Liver (tissue), 9 donors: Measurements from ENCODE around the gene EHD2. TPM values are rescaled to one million over a fixed set of nuclear protein-coding genes. Genes with fewer than 3 reads are reported as not detected.

Experiments
- DNase-seq: peaks from one replicate; pipeline ENCODE4 v3.0.0-alpha.2; 2017; ENCODE audit warnings: low spot score
- H3K27ac ChIP-seq, 2 donors: one replicate each; pipeline ENCODE4 v1.7.0; 2013; ENCODE audit warnings: inconsistent platforms in 2 of 2, low read length in 2 of 2, control low read depth in 1 of 2, low read depth in 1 of 2, mild to moderate bottlenecking in 1 of 2
- H3K27me3 ChIP-seq, 4 donors: one replicate each; pipeline versions ENCODE4 v1.6.1 to v1.7.0; 2013; ENCODE audit warnings: low read length in 3 of 4, inconsistent platforms in 1 of 4, mild to moderate bottlenecking in 1 of 4, moderate library complexity in 1 of 4; ENCODE audit not compliant: control insufficient read depth in 4 of 4, insufficient read depth in 4 of 4
- H3K36me3 ChIP-seq, 4 donors: one replicate each; pipeline versions ENCODE4 v1.6.1 to v1.7.0; 2013; ENCODE audit warnings: low read length in 3 of 4, mild to moderate bottlenecking in 3 of 4, low read depth in 1 of 4, moderate library complexity in 1 of 4; ENCODE audit not compliant: control insufficient read depth in 4 of 4, insufficient read depth in 3 of 4
- H3K4me1 ChIP-seq, 4 donors: one replicate each; pipeline versions ENCODE4 v1.6.1 to v1.7.0; 2013; ENCODE audit warnings: low read length in 3 of 4, mild to moderate bottlenecking in 3 of 4, moderate library complexity in 1 of 4; ENCODE audit not compliant: control insufficient read depth in 4 of 4, insufficient read depth in 4 of 4
- H3K4me3 ChIP-seq, 3 donors: one replicate each; pipeline versions ENCODE4 v1.6.1 to v1.7.0; 2013; ENCODE audit warnings: low read length in 3 of 3, control low read depth in 1 of 3, low read depth in 1 of 3, mild to moderate bottlenecking in 1 of 3
- H3K9ac ChIP-seq, 2 donors: one replicate each; pipeline ENCODE4 v1.7.0; 2013; ENCODE audit warnings: low read length in 2 of 2, mild to moderate bottlenecking in 2 of 2, moderate library complexity in 2 of 2, control low read depth in 1 of 2, low read depth in 1 of 2
- H3K9me3 ChIP-seq, 4 donors: one replicate each; pipeline versions ENCODE4 v1.6.1 to v1.7.0; 2013; ENCODE audit warnings: low read length in 3 of 4; ENCODE audit not compliant: control insufficient read depth in 4 of 4
- ATF3 ChIP-seq: IDR thresholded peaks from 2 replicates; pipeline ENCODE4 v1.6.1; 2016; ENCODE audit warnings: antibody characterized with exemption
- FOXA1 ChIP-seq: IDR thresholded peaks from 2 replicates; pipeline ENCODE4 v1.6.1; 2016; ENCODE audit warnings: antibody characterized with exemption
- GABPA ChIP-seq, 2 donors: IDR thresholded peaks in 1 of 2; conservative IDR thresholded peaks in 1 of 2; 2 replicates each; pipeline ENCODE4 v1.6.1; 2016; ENCODE audit warnings: antibody characterized with exemption in 2 of 2, mild to moderate bottlenecking in 1 of 2, moderate library complexity in 1 of 2
- JUND ChIP-seq, 2 donors: IDR thresholded peaks; 2 replicates each; pipeline ENCODE4 v1.6.1; 2016; ENCODE audit warnings: antibody characterized with exemption in 2 of 2
- MAX ChIP-seq: IDR thresholded peaks from 2 replicates; pipeline ENCODE4 v1.6.1; 2016; ENCODE audit warnings: antibody characterized with exemption
- NR2F2 ChIP-seq: IDR thresholded peaks from 2 replicates; pipeline ENCODE4 v1.6.1; 2016; ENCODE audit warnings: antibody characterized with exemption
- RAD21 ChIP-seq, 2 donors: IDR thresholded peaks; 2 replicates each; pipeline ENCODE4 v1.6.1; 2016; ENCODE audit warnings: antibody characterized with exemption in 2 of 2, mild to moderate bottlenecking in 2 of 2
- RXRA ChIP-seq, 2 donors: IDR thresholded peaks; 2 replicates each; pipeline ENCODE4 v1.6.1; 2017 to 2018; ENCODE audit warnings: antibody characterized with exemption in 2 of 2, mild to moderate bottlenecking in 1 of 2
- YY1 ChIP-seq: IDR thresholded peaks from 2 replicates; pipeline ENCODE4 v1.6.1; 2016; ENCODE audit warnings: antibody characterized with exemption, mild to moderate bottlenecking
- WGBS: extraction: QIAGEN DNeasy Blood & Tissue Kit; methylation state at CpG from one replicate; pipeline ENCODE4 v1.1.7; 2013; 5-methylcytosine and 5-hydroxymethylcytosine counted together
- polyA plus RNA-seq, 2 donors: library from polyadenylated mRNA; stranded (reverse) in 1 of 2; unstranded in 1 of 2; fragments of 200-250 nt in 1 of 2; fragments of >200 nt in 1 of 2; fragmentation: Nextera tagmentation in 1 of 2; extraction: Ambion mirVana in 1 of 2; gene quantifications; one replicate each; pipeline versions ENCODE4 v1.2.1 to v1.2.3, GENCODE V29; 2013 to 2015
- total RNA-seq, 2 donors: library from RNA; depleted of rRNA; stranded (reverse); fragments of >200 nt; gene quantifications; one replicate each; pipeline ENCODE4 v1.2.3, GENCODE V29; 2014
- TF ChIP-seq, protein P1 (sequence below): IDR thresholded peaks from 2 replicates; pipeline ENCODE4 v1.6.1; 2016; ENCODE audit warnings: antibody characterized with exemption
- TF ChIP-seq, protein P2 (sequence below): IDR thresholded peaks from 2 replicates; pipeline ENCODE4 v1.6.1; 2016; ENCODE audit warnings: antibody characterized with exemption, mild to moderate bottlenecking
- TF ChIP-seq, protein P3 (sequence below): fragments of 150-350 bp; IDR thresholded peaks from 2 replicates; pipeline ENCODE4 v1.5.1; 2017; ENCODE audit warnings: improper control_type of control experiment, low read depth, low read length; ENCODE audit not compliant: missing input control
- donor health status: healthy.
- donor health status: healthy.
- donor health status: healthy.
- donor health status: healthy.
- donor health status: healthy.

Gene EHD2
- total and polyA plus RNA-seq, 4 donors: 3.2 to 7.9 (median 5.8) TPM

DNA sequence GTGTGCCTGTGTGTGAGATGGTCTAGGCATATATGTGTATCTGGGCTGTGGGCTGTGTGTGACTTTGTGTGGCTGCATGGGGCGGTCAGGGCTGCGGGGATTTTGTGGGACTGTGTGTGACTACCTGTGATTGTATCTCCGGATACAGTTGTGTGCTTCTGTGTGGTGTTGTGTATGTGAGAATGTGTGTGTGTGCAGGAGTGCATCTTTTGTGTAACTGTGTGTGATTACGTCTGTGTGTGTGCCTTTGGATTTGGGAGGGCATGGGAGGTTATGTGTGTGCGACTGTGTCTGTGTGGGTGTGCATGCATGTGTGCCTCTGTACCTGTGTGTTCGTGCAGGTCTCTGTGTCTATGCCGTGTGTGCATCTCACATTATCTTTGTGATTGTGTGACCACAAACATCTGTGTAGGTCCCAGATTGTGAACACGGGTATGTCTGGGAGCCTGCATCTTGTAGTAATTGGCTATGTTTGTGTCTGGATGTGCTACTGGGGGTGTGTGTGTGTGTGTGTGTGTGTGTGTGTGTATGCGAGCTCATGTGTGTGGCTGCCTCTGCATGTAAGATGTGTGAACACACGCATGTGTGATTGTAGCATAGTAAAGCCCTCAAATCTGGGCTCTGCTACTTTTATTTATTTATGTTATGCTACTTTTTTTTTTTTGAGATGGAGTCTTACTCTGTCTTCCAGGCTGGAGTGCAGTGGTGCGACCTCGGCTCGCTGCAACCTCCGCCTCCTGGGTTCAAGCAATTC is 7.6 kb downstream of the EHD2 start:
- H3K27me3 ChIP-seq: peaks cover 0 to 2% (median 0%) of the 10 kb centered on the region in 4 donors
- peaks cover 0 to 3% (median 0%) of the 10 kb centered on the region in 4 donors for H3K36me3 ChIP-seq
- H3K27ac ChIP-seq: no peak overlapping the region
- H3K9ac ChIP-seq: no peak overlapping the region
- H3K4me3 ChIP-seq: no peak overlapping the region
- WGBS: 80% methylated on average over 14 of the region's 14 CpGs
- TF ChIP-seq, protein P1, sequence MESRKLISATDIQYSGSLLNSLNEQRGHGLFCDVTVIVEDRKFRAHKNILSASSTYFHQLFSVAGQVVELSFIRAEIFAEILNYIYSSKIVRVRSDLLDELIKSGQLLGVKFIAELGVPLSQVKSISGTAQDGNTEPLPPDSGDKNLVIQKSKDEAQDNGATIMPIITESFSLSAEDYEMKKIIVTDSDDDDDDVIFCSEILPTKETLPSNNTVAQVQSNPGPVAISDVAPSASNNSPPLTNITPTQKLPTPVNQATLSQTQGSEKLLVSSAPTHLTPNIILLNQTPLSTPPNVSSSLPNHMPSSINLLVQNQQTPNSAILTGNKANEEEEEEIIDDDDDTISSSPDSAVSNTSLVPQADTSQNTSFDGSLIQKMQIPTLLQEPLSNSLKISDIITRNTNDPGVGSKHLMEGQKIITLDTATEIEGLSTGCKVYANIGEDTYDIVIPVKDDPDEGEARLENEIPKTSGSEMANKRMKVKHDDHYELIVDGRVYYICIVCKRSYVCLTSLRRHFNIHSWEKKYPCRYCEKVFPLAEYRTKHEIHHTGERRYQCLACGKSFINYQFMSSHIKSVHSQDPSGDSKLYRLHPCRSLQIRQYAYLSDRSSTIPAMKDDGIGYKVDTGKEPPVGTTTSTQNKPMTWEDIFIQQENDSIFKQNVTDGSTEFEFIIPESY: no peak
- TF ChIP-seq, protein P2, sequence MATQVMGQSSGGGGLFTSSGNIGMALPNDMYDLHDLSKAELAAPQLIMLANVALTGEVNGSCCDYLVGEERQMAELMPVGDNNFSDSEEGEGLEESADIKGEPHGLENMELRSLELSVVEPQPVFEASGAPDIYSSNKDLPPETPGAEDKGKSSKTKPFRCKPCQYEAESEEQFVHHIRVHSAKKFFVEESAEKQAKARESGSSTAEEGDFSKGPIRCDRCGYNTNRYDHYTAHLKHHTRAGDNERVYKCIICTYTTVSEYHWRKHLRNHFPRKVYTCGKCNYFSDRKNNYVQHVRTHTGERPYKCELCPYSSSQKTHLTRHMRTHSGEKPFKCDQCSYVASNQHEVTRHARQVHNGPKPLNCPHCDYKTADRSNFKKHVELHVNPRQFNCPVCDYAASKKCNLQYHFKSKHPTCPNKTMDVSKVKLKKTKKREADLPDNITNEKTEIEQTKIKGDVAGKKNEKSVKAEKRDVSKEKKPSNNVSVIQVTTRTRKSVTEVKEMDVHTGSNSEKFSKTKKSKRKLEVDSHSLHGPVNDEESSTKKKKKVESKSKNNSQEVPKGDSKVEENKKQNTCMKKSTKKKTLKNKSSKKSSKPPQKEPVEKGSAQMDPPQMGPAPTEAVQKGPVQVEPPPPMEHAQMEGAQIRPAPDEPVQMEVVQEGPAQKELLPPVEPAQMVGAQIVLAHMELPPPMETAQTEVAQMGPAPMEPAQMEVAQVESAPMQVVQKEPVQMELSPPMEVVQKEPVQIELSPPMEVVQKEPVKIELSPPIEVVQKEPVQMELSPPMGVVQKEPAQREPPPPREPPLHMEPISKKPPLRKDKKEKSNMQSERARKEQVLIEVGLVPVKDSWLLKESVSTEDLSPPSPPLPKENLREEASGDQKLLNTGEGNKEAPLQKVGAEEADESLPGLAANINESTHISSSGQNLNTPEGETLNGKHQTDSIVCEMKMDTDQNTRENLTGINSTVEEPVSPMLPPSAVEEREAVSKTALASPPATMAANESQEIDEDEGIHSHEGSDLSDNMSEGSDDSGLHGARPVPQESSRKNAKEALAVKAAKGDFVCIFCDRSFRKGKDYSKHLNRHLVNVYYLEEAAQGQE: no peak
- TF ChIP-seq FOXA1 (no peak), NR2F2 (no peak), RAD21 (IDR thresholded peaks at IDR 0.05) (no peak), YY1 (no peak), GABPA (IDR thresholded peaks at IDR 0.05 in 1 of 2, conservative IDR thresholded peaks at IDR 0.05 in 1 of 2) (no peak), JUND (IDR thresholded peaks at IDR 0.05) (no peak), RXRA (IDR thresholded peaks at IDR 0.05) (no peak)
- TF ChIP-seq, protein P3, sequence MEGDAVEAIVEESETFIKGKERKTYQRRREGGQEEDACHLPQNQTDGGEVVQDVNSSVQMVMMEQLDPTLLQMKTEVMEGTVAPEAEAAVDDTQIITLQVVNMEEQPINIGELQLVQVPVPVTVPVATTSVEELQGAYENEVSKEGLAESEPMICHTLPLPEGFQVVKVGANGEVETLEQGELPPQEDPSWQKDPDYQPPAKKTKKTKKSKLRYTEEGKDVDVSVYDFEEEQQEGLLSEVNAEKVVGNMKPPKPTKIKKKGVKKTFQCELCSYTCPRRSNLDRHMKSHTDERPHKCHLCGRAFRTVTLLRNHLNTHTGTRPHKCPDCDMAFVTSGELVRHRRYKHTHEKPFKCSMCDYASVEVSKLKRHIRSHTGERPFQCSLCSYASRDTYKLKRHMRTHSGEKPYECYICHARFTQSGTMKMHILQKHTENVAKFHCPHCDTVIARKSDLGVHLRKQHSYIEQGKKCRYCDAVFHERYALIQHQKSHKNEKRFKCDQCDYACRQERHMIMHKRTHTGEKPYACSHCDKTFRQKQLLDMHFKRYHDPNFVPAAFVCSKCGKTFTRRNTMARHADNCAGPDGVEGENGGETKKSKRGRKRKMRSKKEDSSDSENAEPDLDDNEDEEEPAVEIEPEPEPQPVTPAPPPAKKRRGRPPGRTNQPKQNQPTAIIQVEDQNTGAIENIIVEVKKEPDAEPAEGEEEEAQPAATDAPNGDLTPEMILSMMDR: no peak
- H3K4me1 ChIP-seq: no peaks in the 10 kb centered on the region
- no peak for DNase-seq
- H3K9me3 ChIP-seq: no peaks in the 10 kb centered on the region

GRCh38 chr19:47723581-47723940 is 10.3 kb downstream of the EHD2 start:
- H3K4me1 ChIP-seq: no peaks in the 10 kb centered on the region
- H3K4me3 ChIP-seq: no peak overlapping the region
- 16% methylated on average over 7 of the region's 7 CpGs for WGBS
- no peak overlapping the region for H3K9ac ChIP-seq
- no peaks in the 10 kb centered on the region for H3K36me3 ChIP-seq
- H3K27me3 ChIP-seq: no peaks in the 10 kb centered on the region
- TF ChIP-seq MAX (no peak), ATF3 (peak; percentile 34), JUND (IDR thresholded peaks at IDR 0.05) (no peak)
- no peaks in the 10 kb centered on the region for H3K9me3 ChIP-seq
- DNase-seq: no peak
- H3K27ac ChIP-seq: no peak overlapping the region
